ENCODE measurements around the gene TMEM132D.

The TMEM132D gene

GRCh38 chr12:129873111-129873832, 30.6 kb downstream of the TMEM132D start:
- no peak for DNase-seq

GRCh38 chr12:129871991-129872972, 31.5 kb downstream of the TMEM132D start:
- DNase-seq: no peak

- DNase-seq: no peak
Measured at GRCh38 chr12:129870796-129871195, 33.0 kb downstream of the TMEM132D start.

GRCh38 chr12:129870136-129870535, 33.7 kb downstream of the TMEM132D start:
- no peak for DNase-seq

GRCh38 chr12:129868575-129868974, 35.2 kb downstream of the TMEM132D start:
- no peak for DNase-seq

GRCh38 chr12:129863938-129864337, 39.9 kb downstream of the TMEM132D start:
- DNase-seq: no peak

DNA sequence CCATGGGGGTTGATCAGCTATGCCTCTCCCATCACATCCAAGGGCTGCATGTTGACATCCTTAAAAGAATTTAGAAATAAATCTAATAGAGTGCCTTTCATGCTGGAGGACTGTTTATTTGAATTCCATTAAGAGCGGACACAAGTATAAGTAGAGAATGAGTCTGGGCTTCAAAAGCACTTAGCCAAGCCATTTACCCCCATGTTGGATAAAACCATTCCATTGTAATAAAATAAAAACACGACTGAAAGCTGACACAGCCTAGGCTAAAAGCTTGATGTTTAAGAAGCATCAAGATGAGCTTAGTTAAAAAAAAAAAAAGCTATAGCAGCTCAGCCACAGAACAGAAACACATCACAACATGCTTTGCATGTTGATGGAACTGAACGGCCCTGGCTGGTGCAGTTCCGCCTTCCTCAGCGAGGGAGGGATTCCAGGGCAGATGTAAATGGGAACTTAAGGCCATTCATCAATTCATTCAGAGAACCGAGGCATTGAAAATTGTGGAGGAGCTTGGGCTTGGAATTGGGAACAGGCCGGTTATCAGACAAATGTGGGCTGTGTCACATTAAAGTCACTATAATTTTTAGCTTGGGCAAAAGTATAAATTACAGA, 41.2 kb downstream of the TMEM132D start:
- no peak for DNase-seq

DNA sequence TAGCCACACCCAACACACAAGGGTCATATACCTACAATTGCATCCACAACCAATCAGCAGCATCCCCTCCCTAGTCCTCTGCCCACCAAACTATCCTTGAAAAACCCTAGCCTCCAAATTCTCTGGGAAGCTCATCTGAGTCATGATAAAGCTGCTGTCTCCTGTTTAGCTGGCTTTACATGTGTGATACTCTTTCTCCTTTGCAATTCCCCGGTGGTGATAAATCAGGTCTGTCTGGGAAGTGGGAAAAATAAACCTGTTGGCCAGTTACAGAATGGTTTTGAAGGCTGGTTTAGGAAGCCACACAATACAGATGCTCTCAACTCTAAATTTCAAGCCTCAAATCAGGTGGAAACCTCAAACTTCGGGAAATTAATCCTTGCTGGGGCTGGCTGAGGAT, 41.9 kb downstream of the TMEM132D start:
- no peak for DNase-seq

- no peak for DNase-seq
Measured at GRCh38 chr12:129854591-129854990, 49.2 kb downstream of the TMEM132D start.

DNA sequence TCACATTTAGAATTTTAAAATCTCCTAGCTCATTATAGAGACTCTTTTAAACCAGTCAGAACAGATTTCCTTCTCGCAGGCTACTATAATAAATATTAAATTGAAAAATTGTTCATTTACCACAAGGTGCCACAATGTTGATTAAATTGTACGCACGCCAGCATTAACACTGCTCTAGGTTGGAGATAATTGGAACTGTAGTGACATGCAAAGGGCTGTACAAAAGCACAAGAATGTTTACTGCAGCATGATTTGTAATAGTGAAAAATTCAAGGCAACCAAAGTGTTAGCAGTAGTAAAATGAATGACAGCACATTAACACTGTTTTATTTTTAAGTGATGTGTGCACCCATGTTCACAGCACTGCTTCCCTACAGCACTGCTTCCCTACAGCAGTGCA, 52.5 kb downstream of the TMEM132D start:
- DNase-seq: no peak

GRCh38 chr12:129848876-129849275, 54.9 kb downstream of the TMEM132D start:
- no peak for DNase-seq

DNA sequence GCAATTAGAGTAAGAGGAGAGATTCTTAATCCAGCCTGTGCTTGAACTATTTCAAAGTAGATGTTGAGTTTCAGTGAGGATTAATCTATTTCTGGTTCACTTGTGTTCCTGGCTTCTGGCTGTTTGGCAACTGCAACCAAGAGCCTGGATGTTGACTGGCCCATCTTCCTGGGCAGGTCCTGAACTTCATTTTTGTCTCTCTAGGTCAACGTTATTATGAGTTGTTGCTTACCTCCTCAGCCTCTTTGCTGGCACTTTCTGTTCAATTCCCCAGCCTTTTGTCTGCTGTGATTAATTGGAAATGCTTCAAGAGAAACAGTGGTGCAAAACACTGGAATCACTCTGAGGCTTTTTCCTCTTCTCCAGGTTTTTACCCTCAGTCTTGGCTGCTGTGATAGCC, 56.8 kb downstream of the TMEM132D start:
- DNase-seq: no peak

- DNase-seq: no peak
Measured at GRCh38 chr12:129844662-129845220, 59.1 kb downstream of the TMEM132D start.

- no peak for DNase-seq
Measured at GRCh38 chr12:129841251-129841650, 62.6 kb downstream of the TMEM132D start.

DNA sequence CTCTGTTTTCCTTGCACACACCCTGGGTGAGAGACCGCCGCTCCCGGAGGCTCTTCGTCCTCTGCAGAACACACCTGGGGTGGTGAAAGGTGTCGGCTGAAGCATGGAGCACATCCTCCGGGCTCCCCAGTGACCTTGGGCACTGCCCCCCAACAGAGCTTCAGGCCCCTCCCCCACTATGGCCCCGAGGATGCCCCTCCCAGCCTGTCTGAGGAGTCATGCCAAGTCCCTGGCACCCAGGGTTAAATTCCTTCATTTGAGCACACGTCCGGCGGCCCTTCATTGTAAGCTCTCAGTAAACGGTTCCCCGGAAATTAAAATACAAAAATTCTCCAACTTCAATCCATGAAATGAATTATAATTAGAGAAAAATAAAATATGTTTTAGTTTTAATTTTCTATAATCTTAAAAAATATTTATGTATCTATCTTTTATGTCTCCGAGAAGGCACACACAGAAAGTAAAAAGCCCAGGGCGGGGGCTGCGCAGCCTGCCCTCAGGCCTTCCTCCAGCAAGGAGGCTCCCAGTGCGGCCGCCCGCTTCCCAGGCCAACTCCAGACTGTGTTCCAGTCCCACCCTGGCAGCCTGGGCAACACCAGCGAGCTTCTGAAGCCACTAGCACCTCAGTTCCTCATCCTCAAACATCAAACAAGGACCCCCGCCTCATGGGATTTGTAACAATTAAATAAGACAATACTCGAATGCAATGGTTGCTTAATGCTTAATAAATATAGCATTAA, 63.5 kb downstream of the TMEM132D start:
- no peak for DNase-seq

DNA sequence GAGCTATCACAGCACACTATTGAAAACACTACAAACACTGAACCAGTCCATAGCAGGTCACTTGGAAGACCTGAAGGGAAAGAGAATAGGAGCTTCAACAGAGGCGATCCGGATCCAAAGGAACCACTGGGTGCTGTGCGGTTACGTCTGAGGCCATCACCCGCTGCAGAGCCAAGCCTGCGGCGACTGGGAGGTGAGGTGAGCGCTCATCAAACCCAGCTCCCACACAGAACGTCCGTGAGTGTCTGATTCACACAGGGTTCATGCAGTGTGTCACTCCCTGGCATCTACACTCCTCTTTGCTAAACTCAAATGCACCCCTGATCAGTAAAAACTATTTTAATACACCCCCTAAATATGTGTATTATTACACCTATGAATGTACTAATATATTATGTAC, 64.1 kb downstream of the TMEM132D start:
- DNase-seq: no peak

GRCh38 chr12:129831294-129831693, 72.5 kb downstream of the TMEM132D start:
- DNase-seq: no peak

GRCh38 chr12:129830796-129831195, 73.0 kb downstream of the TMEM132D start:
- DNase-seq: no peak

- DNase-seq: no peak
Measured at GRCh38 chr12:129827866-129828384, 75.9 kb downstream of the TMEM132D start.

DNA sequence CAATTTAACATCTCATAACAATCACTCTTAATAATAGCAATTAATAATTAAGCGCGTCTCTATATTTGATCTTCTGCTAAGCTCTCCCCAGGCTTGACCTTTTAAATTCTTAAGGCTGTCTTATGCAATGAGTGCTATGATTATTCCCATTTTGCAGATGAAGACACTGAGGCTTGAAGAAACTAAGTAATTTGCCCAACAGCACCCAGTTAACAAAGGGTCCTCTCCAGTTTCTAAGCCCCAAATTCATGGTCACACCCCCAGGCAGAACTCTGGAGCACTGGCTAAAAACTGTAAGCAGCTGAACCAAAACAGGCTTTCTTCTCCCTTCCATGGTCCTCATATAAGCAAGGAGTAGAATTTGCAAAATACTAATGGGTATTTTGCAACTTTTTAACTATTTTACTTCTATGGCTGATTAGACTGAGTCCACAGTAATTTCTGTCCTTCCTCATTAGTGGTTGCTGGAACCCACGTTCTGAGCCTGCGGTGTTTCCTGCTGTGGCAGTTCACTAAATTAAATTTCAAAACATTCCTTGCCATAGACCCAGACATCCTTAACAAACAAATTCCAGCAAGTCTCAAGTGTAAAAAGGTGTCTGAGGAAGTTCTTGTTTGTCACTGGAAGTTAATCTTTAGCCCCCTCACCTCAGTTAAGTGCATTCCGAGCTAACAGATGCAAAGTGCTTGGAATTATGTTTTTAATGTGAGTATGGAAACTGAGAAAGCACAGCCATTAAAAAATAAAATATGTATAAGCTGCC, 76.5 kb downstream of the TMEM132D start:
- no peak for DNase-seq

- DNase-seq: no peak
Measured at GRCh38 chr12:129826273-129826672, 77.6 kb downstream of the TMEM132D start.
